CD1c-positive myeloid dendritic cell (primary cell): ENCODE measurements around the gene CATSPERZ.

ENCODE experiments used
- DNase-seq: peaks from one replicate; pipeline ENCODE4 v3.0.0-alpha.2; 2016; ENCODE audit errors: extremely low spot score

Gene CATSPERZ

DNA sequence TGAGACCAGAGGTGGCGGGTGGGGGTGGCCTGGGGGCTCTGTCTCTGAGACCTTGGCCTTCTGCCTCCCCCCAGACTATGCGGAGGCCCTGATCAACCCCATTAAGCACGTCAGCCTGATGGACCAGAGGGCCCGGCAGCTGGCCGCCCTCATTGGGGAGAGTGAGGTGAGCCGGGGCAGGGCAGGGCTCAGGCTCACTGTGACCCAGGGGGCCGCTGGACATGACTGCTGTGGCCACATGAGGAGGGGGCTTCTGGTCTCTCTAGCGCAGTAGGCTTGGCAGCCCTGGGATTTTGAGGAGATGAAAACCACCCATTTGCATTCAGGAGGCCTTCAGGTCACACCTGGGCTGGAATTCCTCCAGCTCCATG is 36.2 kb upstream of the CATSPERZ start:
- DNase-seq, result no peak

DNA sequence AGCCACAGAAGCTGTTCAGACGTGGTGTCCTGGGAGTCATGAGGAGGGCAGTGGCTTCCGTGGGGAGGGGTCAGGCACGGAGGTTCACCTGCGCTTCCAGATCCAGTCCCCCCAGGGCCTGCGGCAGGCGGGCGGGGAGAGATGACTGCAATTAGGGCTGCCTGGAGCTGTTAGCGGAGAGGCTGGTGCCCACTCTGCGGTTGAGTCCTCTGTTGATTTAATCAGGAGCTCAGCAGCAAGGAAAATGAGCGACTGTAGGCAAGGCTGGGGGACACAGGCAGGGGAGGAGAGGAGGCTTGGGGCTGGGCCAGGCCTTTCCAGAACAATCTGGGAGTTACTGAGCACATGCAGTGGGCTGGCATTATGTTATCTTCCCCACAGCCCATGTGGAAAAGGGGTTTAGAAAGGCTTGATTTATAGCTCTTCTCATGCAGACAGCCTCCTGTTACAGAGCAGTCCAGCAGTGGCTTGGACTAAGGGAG is 35.7 kb upstream of the CATSPERZ start:
- DNase-seq, result no peak

DNA sequence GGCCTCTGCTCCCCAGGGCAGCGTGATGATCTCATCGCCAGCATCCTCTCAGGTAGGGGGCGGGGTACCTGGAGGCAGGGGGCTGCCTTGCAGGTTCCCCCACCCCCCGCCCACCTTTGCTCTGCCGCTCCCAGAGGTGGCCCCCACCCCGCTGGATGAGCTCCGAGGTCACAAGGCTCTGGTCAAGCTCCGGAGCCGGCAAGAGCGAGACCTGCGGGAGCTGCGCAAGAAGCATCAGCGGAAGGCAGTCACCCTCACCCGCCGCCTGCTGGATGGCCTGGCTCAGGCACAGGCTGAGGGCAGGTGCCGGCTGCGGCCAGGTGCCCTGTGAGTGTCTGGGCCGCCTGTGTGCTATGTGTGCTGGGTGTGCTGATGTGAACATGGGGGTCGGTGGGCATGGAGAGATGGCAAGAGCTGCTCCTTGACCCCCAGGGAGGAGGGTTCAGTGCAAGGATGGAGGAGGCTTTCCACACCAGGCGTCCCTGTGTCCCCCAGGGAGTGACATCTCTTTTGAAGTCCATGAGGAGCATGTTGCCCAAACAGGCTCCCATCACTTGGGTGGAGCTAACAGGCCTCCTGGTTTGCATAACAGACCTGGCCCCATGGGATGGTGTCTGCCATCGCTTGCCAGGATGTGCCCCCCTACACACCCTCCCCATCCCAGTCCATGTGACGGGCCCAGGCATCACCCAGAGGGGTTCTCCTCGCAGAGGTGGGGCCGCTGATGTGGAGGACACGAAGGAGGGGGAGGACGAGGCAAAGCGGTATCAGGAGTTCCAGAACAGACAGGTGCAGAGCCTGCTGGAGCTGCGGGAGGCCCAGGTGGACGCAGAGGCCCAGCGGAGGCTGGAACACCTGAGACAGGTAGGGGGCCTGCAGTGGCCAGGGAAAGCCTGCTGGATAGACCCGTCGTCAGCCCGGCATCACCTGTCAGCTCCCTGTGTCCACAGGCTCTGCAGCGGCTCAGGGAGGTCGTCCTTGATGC is 34.7 kb upstream of the CATSPERZ start:
- no peak for DNase-seq

GRCh38 chr11:64266339-64266738 is 33.8 kb upstream of the CATSPERZ start:
- DNase-seq, result no peak

GRCh38 chr11:64267207-64267945 is 32.8 kb upstream of the CATSPERZ start:
- DNase-seq, result no peak

GRCh38 chr11:64268025-64268892 is 31.9 kb upstream of the CATSPERZ start:
- peak; percentile 50 for DNase-seq

GRCh38 chr11:64268893-64269539 is 31.1 kb upstream of the CATSPERZ start:
- peak; percentile 65 for DNase-seq

DNA sequence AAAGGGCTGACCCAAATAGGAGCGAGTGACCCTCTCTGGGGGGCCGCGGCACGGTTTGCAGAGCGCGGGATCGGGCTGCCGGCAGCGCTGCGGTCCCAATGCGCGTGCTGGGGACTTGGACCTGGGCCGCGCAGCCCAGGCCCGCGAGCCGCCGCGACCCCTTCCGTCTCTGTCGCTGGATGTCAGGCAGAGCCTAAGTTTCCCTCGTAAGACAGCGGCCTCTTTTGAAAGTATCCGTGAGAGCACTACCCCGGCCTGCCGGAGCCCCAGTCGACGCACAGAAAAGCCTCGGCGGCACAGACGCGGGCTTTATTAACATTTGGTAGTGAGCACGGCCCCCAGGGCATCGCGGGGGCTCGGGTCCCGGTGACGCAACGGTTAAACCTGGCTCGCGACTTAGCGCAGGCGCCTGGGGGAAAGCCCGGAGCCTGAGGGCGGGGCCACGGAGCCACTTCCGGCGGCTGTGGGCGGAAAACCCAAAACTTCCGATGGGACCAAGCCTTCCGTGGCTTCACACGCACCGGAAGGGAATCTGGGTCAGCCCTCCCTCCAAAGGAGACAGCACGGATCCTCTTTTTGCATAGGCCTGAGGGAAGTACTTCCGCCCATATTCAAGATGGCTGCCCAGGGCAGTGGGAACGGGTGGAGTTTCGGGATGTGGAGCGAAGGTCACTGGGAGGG is 30.5 kb upstream of the CATSPERZ start:
- DNase-seq, result peak; percentile 99

DNA sequence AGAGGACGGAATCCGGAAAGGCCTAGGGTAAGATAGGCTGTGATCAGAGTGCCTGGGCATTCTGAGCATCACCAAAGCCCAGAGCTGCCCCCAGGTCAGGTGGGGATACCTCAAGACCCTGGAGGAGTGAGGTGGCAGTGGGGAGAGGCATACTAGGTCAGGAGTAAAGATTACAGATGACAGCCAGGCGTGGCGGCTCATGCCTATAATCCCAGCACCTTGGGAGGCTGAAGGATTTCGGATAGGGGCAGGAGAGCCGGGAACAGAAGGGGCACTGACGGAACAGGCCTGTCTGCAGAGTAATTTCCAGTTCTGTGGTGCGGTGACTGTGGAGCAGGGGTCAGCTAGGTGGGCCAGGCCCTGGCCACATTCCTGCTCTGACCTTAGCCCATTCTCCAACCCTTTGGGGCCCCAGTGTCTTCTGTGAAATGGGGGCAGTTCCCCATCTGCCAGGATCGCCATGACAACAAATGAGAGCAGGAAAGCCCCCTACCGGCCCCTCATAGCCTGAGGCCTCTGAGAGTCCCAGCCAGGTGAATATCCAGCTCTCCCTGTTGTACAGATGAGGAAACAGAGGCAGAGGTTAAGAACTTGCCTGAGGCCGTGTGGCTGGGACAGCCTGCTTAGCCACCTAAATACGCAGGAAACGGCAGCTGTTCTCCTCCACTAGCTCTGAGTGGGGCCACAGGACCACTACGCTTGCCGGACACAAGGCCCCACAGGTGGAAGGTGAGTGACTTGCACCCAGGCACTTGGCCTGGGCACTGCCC is 24.9 kb upstream of the CATSPERZ start:
- no peak for DNase-seq

GRCh38 chr11:64275841-64276240 is 24.3 kb upstream of the CATSPERZ start:
- no peak for DNase-seq

GRCh38 chr11:64276653-64277431 is 23.3 kb upstream of the CATSPERZ start:
- peak; percentile 29 for DNase-seq

GRCh38 chr11:64278576-64279190 is 21.5 kb upstream of the CATSPERZ start:
- DNase-seq, result no peak

- DNase-seq, result no peak
Observed at GRCh38 chr11:64281957-64282770, 18.0 kb upstream of the CATSPERZ start.

DNA sequence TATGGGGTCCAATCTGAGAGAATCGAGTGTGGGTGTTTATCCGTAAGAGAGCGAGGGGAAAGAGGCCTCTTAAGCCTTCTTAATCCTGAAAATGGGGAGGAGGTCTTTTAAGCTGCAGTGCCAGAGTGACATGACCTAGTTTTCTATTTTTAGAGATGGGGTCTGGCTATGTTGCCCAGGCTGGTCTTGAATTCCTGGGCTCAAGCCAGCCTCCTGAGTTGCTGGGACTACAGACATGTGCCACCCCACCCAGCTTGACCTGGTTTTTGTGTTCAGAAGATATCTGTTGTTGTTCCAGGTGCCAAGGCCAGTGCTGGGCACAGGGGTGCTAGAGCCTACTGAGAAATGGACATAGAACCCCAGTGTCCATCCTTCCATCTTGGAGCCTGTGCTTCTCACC is 17.1 kb upstream of the CATSPERZ start:
- DNase-seq, result no peak

- peak; percentile 97 for DNase-seq
Observed at GRCh38 chr11:64284048-64284961, 15.9 kb upstream of the CATSPERZ start, which contains the start of gene BAD. TSS of gene BAD (minus strand) at chr11:64284665. CDS start at chr11:64284368, 297 bp downstream.
